Measurements from ENCODE around the gene INPP4A. TPM values are rescaled to one million over a fixed set of nuclear protein-coding genes. Genes with fewer than 3 reads are reported as not detected.

The INPP4A gene
- total and polyA plus RNA-seq, 10 of the 15 experiments (the other 5 are each of a cell fraction or from before 2014, with no cell fraction given), result 4.7 to 62.3 (median 36.9) TPM

- Histone ChIP-seq H2AFZ (ENCODE audit: control insufficient read depth, low read depth, low read length) (no peak overlapping the region), H3K4me2 (ENCODE audit: control insufficient read depth, insufficient read depth) (no peak overlapping the region), H3K27me3 (replicated peaks in 1 of 2; ENCODE audit: control insufficient read depth in 2 of 2, insufficient read depth in 2 of 2, low read length in 1 of 2) (no peaks in the 10 kb centered on the region), H3K4me1 (ENCODE audit: control insufficient read depth, insufficient read depth, low read length) (peaks cover 33% of the 10 kb centered on the region), H3K36me3 (ENCODE audit: control insufficient read depth in 2 of 2, insufficient read depth in 2 of 2, low read length in 1 of 2) (peaks cover 10 to 35% of the 10 kb centered on the region in 2 experiments), H3K4me3 (no peak overlapping the region), H3K9ac (ENCODE audit: control insufficient read depth, insufficient read depth, low read length) (no peak overlapping the region), H3K79me2 (ENCODE audit: control insufficient read depth, insufficient read depth, low read length) (peaks cover 34% of the 10 kb centered on the region), H4K20me1 (ENCODE audit: control insufficient read depth, insufficient read depth) (peaks cover 9% of the 10 kb centered on the region), H3K27ac (ENCODE audit: control insufficient read depth, insufficient read depth) (no peak overlapping the region; the same call in 1 of the 2 replicates), H3K9me3 (replicated peaks; ENCODE audit: control insufficient read depth, insufficient read depth, low read length) (no peaks in the 10 kb centered on the region)
- DNase-seq (ENCODE audit: low read depth, low spot score) (no peak), FAIRE-seq (no peak), ATAC-seq (no peak)
- WGBS (ENCODE audit: insufficient coverage, insufficient replicate concordance, low lambda C conversion rate, missing lambda C conversion rate), result 92% methylated on average over 8 of the region's 8 CpGs
- ChIA-PET POLR2A (no interaction called here), SMC1A (ENCODE audit: uncharacterized antibody, unreplicated experiment) (interaction anchor here (0.6 to 1.7 kb wide), 3 partner anchors 60 to 94 kb away, joined by 3 to 5 read pairs (median 5); no protein-coding TSS in a partner anchor), RAD21 (ENCODE audit: unreplicated experiment) (interaction anchor here (1.1 kb wide), 1 partner anchor 60 kb away, joined by 3 read pairs; no protein-coding TSS in a partner anchor), CTCF (interaction anchor here (1.0 to 2.7 kb wide), 8 partner anchors 9 to 94 kb away, joined by 3 to 11 read pairs (median 4); no protein-coding TSS in a partner anchor)
- TF ChIP-seq EGR1 (IDR thresholded peaks at IDR 0.05; ENCODE audit: borderline replicate concordance in 1 of 2, low read depth in 2 of 2, low read length in 2 of 2) (no peak), BCLAF1 (IDR thresholded peaks at IDR 0.05) (no peak), KDM1A (IDR thresholded peaks at IDR 0.05; ENCODE audit: borderline replicate concordance) (no peak), NFYA (IDR thresholded peaks at IDR 0.05; ENCODE audit: borderline replicate concordance, low read depth, low read length) (no peak)
- BruUV-seq (replicated peaks), result no TSS peak
- in situ Hi-C loops (cut with MboI) (no loop called here), intact Hi-C loops (cut with micrococcal nuclease; ENCODE audit: unreplicated experiment) (no loop called here)
These were observed 62.2 kb downstream of the INPP4A start for GRCh38 chr2:98506881-98507280.

Measured in GM12878 (cell line).